HepG2 (cell line): ENCODE measurements around the gene GLYR1. TPM values are rescaled to one million over a fixed set of nuclear protein-coding genes. Genes with fewer than 3 reads are reported as not detected.
A peak's percentile ranks its signal among the peaks of the same experiment; 100 is the strongest.

Experiments
- BORCS8-MEF2B ChIP-seq: sonication (generic); formaldehyde crosslinking; IDR thresholded peaks from 2 replicates; pipeline ENCODE4 v1.8.0; 2022; ENCODE audit warnings: mild to moderate bottlenecking, missing genetic modification reagents
- CTCF ChIP-seq: sonication (generic); formaldehyde crosslinking; IDR thresholded peaks from 2 replicates; pipeline ENCODE4 v1.5.0; 2020; ENCODE audit warnings: mild to moderate bottlenecking, missing genetic modification reagents, moderate library complexity
- GTF2F1 ChIP-seq: fragments of 150-350 bp; IDR thresholded peaks from 2 replicates; pipeline ENCODE4 v1.6.1; 2014; ENCODE audit warnings: low read length
- KLF6 ChIP-seq: IDR thresholded peaks from 2 replicates; pipeline ENCODE4 v1.8.0; 2016; ENCODE audit warnings: missing biosample characterization, missing genetic modification reagents
- PATZ1 ChIP-seq: sonication (generic); formaldehyde crosslinking; IDR thresholded peaks from 2 replicates; pipeline ENCODE4 v1.4.0; 2020; ENCODE audit warnings: missing genetic modification reagents
- PHF20 ChIP-seq: sonication (generic); formaldehyde crosslinking; IDR thresholded peaks from 2 replicates; pipeline ENCODE4 v1.5.0; 2020; ENCODE audit warnings: mild to moderate bottlenecking, missing genetic modification reagents
- POLR2AphosphoS5 ChIP-seq: IDR thresholded peaks from 2 replicates; pipeline ENCODE4 v1.6.1; 2012; ENCODE audit warnings: low read depth, low read length
- RXRA ChIP-seq: sonication (generic); formaldehyde crosslinking; IDR thresholded peaks from 2 replicates; pipeline ENCODE4 v1.5.1; 2020; ENCODE audit warnings: missing genetic modification reagents
- SAFB2 ChIP-seq: sonication (generic); formaldehyde crosslinking; IDR thresholded peaks from 2 replicates; pipeline ENCODE4 v1.5.1; 2020; ENCODE audit warnings: missing genetic modification reagents, low read depth, mild to moderate bottlenecking, borderline replicate concordance
- SATB2 ChIP-seq: sonication (generic); formaldehyde crosslinking; IDR thresholded peaks from 2 replicates; pipeline ENCODE4 v1.5.0; 2020; ENCODE audit warnings: missing genetic modification reagents
- TBP ChIP-seq: sonication (generic); formaldehyde crosslinking; IDR thresholded peaks from 2 replicates; pipeline ENCODE4 v1.5.0; 2020; ENCODE audit warnings: missing genetic modification reagents
- ZBED4 ChIP-seq: sonication (generic); formaldehyde crosslinking; IDR thresholded peaks from 2 replicates; pipeline ENCODE4 v1.4.0; 2020; ENCODE audit warnings: missing genetic modification reagents, borderline replicate concordance
- ZBTB26 ChIP-seq: IDR thresholded peaks from 2 replicates; pipeline ENCODE4 v1.6.1; 2016; ENCODE audit warnings: missing compliant biosample characterization, missing genetic modification reagents, borderline replicate concordance
- ZGPAT ChIP-seq: IDR thresholded peaks from 2 replicates; pipeline ENCODE4 v1.6.1; 2016; ENCODE audit warnings: mild to moderate bottlenecking
- ZNF775 ChIP-seq: sonication (generic); formaldehyde crosslinking; IDR thresholded peaks from 2 replicates; pipeline ENCODE4 v1.4.0; 2020; ENCODE audit warnings: missing genetic modification reagents, mild to moderate bottlenecking, moderate library complexity, borderline replicate concordance
- ZNF792 ChIP-seq: IDR thresholded peaks from 2 replicates; pipeline ENCODE4 v1.6.1; 2016
- ZSCAN25 ChIP-seq: sonication (generic); formaldehyde crosslinking; IDR thresholded peaks from 2 replicates; pipeline ENCODE4 v1.8.0; 2022; ENCODE audit warnings: mild to moderate bottlenecking, missing genetic modification reagents
- ZSCAN29 ChIP-seq: sonication (generic); formaldehyde crosslinking; conservative IDR thresholded peaks from 2 replicates; pipeline ENCODE4 v1.4.0; 2020; ENCODE audit warnings: mild to moderate bottlenecking, missing genetic modification reagents
- polyA plus RNA-seq, 8 experiments: library from polyadenylated mRNA; depleted of rRNA in 3 of 8; stranded (reverse) in 7 of 8; unstranded in 1 of 8; fragments of >200 nt; fragmentation: Illumina TruSeq in 4 of 8; extraction: Trizol in 4 of 8; gene quantifications; 2 replicates each; pipeline versions ENCODE4 v1.2.1 to v1.2.3, GENCODE V29; 2011 to 2016; ENCODE audit warnings: low read depth in 4 of 8, missing spikeins in 1 of 8, mixed read lengths in 1 of 8; ENCODE audit not compliant: insufficient read depth in 1 of 8
- total RNA-seq, 5 experiments: library from RNA; depleted of rRNA; stranded (reverse); fragments of >200 nt; fragmentation: Illumina TruSeq; extraction: Trizol; gene quantifications; 2 replicates each; pipeline ENCODE4 v1.2.3, GENCODE V29; 2016; ENCODE audit warnings: low read depth in 1 of 5

The GLYR1 gene
- total and polyA plus RNA-seq, 2 of the 13 experiments (the other 11 are each of a cell fraction or from before 2014, with no cell fraction given), result 28.3 to 48.7 TPM

GRCh38 chr16:4802659-4803287, 44.3 kb downstream of the GLYR1 start (continued):
- no peak for TF ChIP-seq SATB2
- TF ChIP-seq KLF6 (CRISPR knock-in tag), result peak; percentile 60; the same call in 1 of the 2 replicates
- 0 out of 2 replicates have a peak, but pooled peaks have one; percentile 34 for TF ChIP-seq RXRA (CRISPR knock-in tag)
- TF ChIP-seq ZBTB26 (CRISPR knock-in tag), result no peak
- TF ChIP-seq SAFB2 (CRISPR knock-in tag), result no peak
- TF ChIP-seq GTF2F1, result no peak
- TF ChIP-seq ZNF775 (CRISPR knock-in tag), result no peak
- TF ChIP-seq TBP (CRISPR knock-in tag), result no peak
- TF ChIP-seq ZGPAT (CRISPR knock-in tag), result 0 out of 2 replicates have a peak, but pooled peaks have one; percentile 24
- peak; percentile 60; the same call in 1 of the 2 replicates for TF ChIP-seq ZBED4 (CRISPR knock-in tag)
- TF ChIP-seq ZSCAN29 (CRISPR knock-in tag), result no peak
- peak; percentile 56 for TF ChIP-seq PATZ1 (CRISPR knock-in tag)
- TF ChIP-seq ZSCAN25, result no peak
- TF ChIP-seq CTCF (CRISPR knock-in tag), result no peak
- 0 out of 2 replicates have a peak, but pooled peaks have one; percentile 13 for TF ChIP-seq PHF20 (CRISPR knock-in tag)
- no peak for TF ChIP-seq BORCS8-MEF2B (CRISPR knock-in tag)
- TF ChIP-seq POLR2AphosphoS5, result peak; percentile 15; the same call in 1 of the 2 replicates
- 0 out of 2 replicates have a peak, but pooled peaks have one; percentile 25 for TF ChIP-seq ZNF792
